WTC11 (cell line): ENCODE results near the gene TBC1D1. TPM values are rescaled to one million over a fixed set of nuclear protein-coding genes. Genes with fewer than 3 reads are reported as not detected.

Source experiments
- ATAC-seq: fragments of 200-7000 bp; cut with Tn5 transposase; 2 replicates; pipeline ENCODE4 v1.10.0; 2021; ENCODE audit warnings: mild to moderate bottlenecking, moderate library complexity
- CTCF ChIA-PET: fragments of 300-600 bp; sonication (Branson Sonifier 250); formaldehyde crosslinking; loops from one replicate; lab custom pipeline; 2021; ENCODE audit warnings: antibody characterized with exemption; lab: Charles Lee
- POLR2A ChIA-PET: fragments of 350-600 bp; sonication (Branson Sonifier 250); formaldehyde crosslinking; loops from one replicate; lab custom pipeline; 2021; ENCODE audit warnings: antibody characterized with exemption; lab: Charles Lee
- DNase-seq: peaks from one replicate; pipeline ENCODE4 v3.0.0; 2021; ENCODE audit warnings: low spot score
- H3K27ac Mint-ChIP-seq: 2 replicates; pipeline ENCODE4 v1.8.0; 2021; ENCODE audit warnings: mixed read lengths
- H3K27me3 Mint-ChIP-seq: 2 replicates; pipeline ENCODE4 v1.8.0; 2021; ENCODE audit warnings: low read depth, mild to moderate bottlenecking, moderate library complexity, mixed read lengths
- H3K36me3 Mint-ChIP-seq: 2 replicates; pipeline ENCODE4 v1.8.0; 2021; ENCODE audit warnings: mixed read lengths
- H3K4me1 Mint-ChIP-seq: 2 replicates; pipeline ENCODE4 v1.8.0; 2022; ENCODE audit warnings: mixed read lengths
- H3K4me3 Mint-ChIP-seq: 2 replicates; pipeline ENCODE4 v1.8.0; 2021; ENCODE audit warnings: mild to moderate bottlenecking, moderate library complexity, mixed read lengths
- H3K9me3 Mint-ChIP-seq: 2 replicates; pipeline ENCODE4 v1.8.0; 2021; ENCODE audit warnings: mixed read lengths
- ATF1 ChIP-seq: sonication (generic); formaldehyde crosslinking; IDR thresholded peaks from 2 replicates; pipeline ENCODE4 v1.8.1; 2023; ENCODE audit warnings: mild to moderate bottlenecking, moderate library complexity, missing genetic modification reagents
- CREB1 ChIP-seq: sonication (generic); formaldehyde crosslinking; IDR thresholded peaks from 2 replicates; pipeline ENCODE4 v1.8.0; 2023; ENCODE audit warnings: mild to moderate bottlenecking, missing genetic modification reagents
- ELF4 ChIP-seq: sonication (generic); formaldehyde crosslinking; IDR thresholded peaks from 2 replicates; pipeline ENCODE4 v1.8.1; 2022; ENCODE audit warnings: low read depth, mild to moderate bottlenecking, moderate library complexity, missing genetic modification reagents
- ETV6 ChIP-seq: sonication (generic); formaldehyde crosslinking; IDR thresholded peaks from 2 replicates; pipeline ENCODE4 v1.8.1; 2022; ENCODE audit warnings: mild to moderate bottlenecking, missing genetic modification reagents
- IRF2 ChIP-seq: sonication (generic); formaldehyde crosslinking; IDR thresholded peaks from 2 replicates; pipeline ENCODE4 v1.8.0; 2022; ENCODE audit warnings: low read depth, missing genetic modification reagents, borderline replicate concordance
- KAT7 ChIP-seq: sonication (generic); formaldehyde crosslinking; IDR thresholded peaks from 2 replicates; pipeline ENCODE4 v1.8.1; 2023; ENCODE audit warnings: missing genetic modification reagents, mild to moderate bottlenecking, borderline replicate concordance
- NFATC4 ChIP-seq: fragments of 250-450 bp; sonication (Bioruptor Pico); IDR thresholded peaks from 2 replicates; pipeline ENCODE4 v1.9.0; 2021; ENCODE audit warnings: mild to moderate bottlenecking
- NFYB ChIP-seq: sonication (generic); formaldehyde crosslinking; conservative IDR thresholded peaks from 2 replicates; pipeline ENCODE4 v1.8.0; 2022; ENCODE audit warnings: low read depth, missing genetic modification reagents
- NR2C2 ChIP-seq: sonication (generic); formaldehyde crosslinking; IDR thresholded peaks from 2 replicates; pipeline ENCODE4 v1.8.0; 2022; ENCODE audit warnings: mild to moderate bottlenecking, missing genetic modification reagents
- NR3C1 ChIP-seq: sonication (generic); formaldehyde crosslinking; conservative IDR thresholded peaks from 2 replicates; pipeline ENCODE4 v1.8.1; 2023; ENCODE audit warnings: low read depth, mild to moderate bottlenecking, missing genetic modification reagents
- SOX15 ChIP-seq: fragments of 250-450 bp; sonication (Bioruptor Pico); IDR thresholded peaks from 2 replicates; pipeline ENCODE4 v1.9.0; 2021; ENCODE audit warnings: mild to moderate bottlenecking
- TCF7 ChIP-seq: sonication (generic); formaldehyde crosslinking; IDR thresholded peaks from 2 replicates; pipeline ENCODE4 v1.8.0; 2022; ENCODE audit warnings: mild to moderate bottlenecking, low read depth, missing genetic modification reagents, moderate library complexity
- ZNF121 ChIP-seq: sonication (generic); formaldehyde crosslinking; IDR thresholded peaks from 2 replicates; pipeline ENCODE4 v1.8.0; 2023; ENCODE audit warnings: missing genetic modification reagents
- ZNF317 ChIP-seq: sonication (generic); formaldehyde crosslinking; IDR thresholded peaks from 2 replicates; pipeline ENCODE4 v1.8.1; 2023; ENCODE audit warnings: low read depth, mild to moderate bottlenecking, moderate library complexity, missing genetic modification reagents, borderline replicate concordance
- ZNF416 ChIP-seq: fragments of 250-450 bp; sonication (Bioruptor Pico); IDR thresholded peaks from 2 replicates; pipeline ENCODE4 v1.9.0; 2021; ENCODE audit warnings: mild to moderate bottlenecking, inconsistent platforms
- ZNF671 ChIP-seq: fragments of 250-450 bp; sonication (Bioruptor Pico); IDR thresholded peaks from 2 replicates; pipeline ENCODE4 v1.8.0; 2021; ENCODE audit warnings: mild to moderate bottlenecking
- total RNA-seq: library from RNA; stranded (reverse); gene quantifications from 3 replicates; pipeline ENCODE4 v1.2.3, GENCODE V29; 2021
- TF ChIP-seq, protein P1 (sequence below): fragments of 250-450 bp; sonication (Bioruptor Pico); IDR thresholded peaks from 2 replicates; pipeline ENCODE4 v2.1.2; 2022; ENCODE audit warnings: mild to moderate bottlenecking, moderate library complexity
- TF ChIP-seq, protein P2 (sequence below): sonication (generic); formaldehyde crosslinking; conservative IDR thresholded peaks from 2 replicates; pipeline ENCODE4 v1.8.1; 2023; ENCODE audit warnings: mild to moderate bottlenecking, low read depth, missing genetic modification reagents, moderate library complexity
- TF ChIP-seq, protein P3 (sequence below): sonication (generic); formaldehyde crosslinking; IDR thresholded peaks from 2 replicates; pipeline ENCODE4 v1.8.0; 2022; ENCODE audit warnings: missing genetic modification reagents
- TF ChIP-seq, protein P4 (sequence below): sonication (generic); formaldehyde crosslinking; IDR thresholded peaks from 2 replicates; pipeline ENCODE4 v1.8.1; 2022; ENCODE audit warnings: mild to moderate bottlenecking, moderate library complexity, missing genetic modification reagents
- TF ChIP-seq, protein P5 (sequence below): sonication (generic); formaldehyde crosslinking; IDR thresholded peaks from 2 replicates; pipeline ENCODE4 v1.8.1; 2023; ENCODE audit warnings: mild to moderate bottlenecking, moderate library complexity, missing genetic modification reagents
- TF ChIP-seq, protein P6 (sequence below): sonication (generic); formaldehyde crosslinking; IDR thresholded peaks from 2 replicates; pipeline ENCODE4 v1.8.0; 2023; ENCODE audit warnings: mild to moderate bottlenecking, missing genetic modification reagents

TBC1D1 gene
- total RNA-seq, 1 experiment from 2014 or later = 134 TPM

DNA sequence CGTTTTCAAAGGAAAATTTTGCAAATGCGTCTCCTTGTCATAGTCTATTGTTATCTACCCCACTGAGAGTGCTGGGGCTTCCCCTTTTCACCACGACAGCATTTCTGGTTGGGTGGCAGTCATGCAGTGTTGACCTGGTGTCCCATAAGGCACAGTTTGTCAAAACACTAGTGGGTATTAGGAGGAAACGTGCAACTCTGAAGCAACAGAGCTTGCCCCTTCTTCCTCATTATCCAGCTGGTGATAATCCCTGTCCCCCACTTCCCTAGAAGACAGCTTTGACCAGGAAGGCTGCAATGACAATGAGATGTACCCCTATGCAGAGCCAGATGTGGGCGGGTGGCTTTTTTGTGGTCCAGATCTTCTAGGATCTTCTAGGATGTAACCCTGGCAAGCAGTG lies 1.8 kb downstream of the TBC1D1 start:
- H3K4me1 Mint-ChIP-seq = peaks cover 15% of the 10 kb centered on the region
- no peak overlapping the region for H3K4me3 Mint-ChIP-seq
- no peak overlapping the region for H3K27ac Mint-ChIP-seq
- POLR2A ChIA-PET = no interaction called here
- no peaks in the 10 kb centered on the region for H3K9me3 Mint-ChIP-seq
- H3K36me3 Mint-ChIP-seq = no peaks in the 10 kb centered on the region
- TF ChIP-seq NFATC4 = no peak
- TF ChIP-seq, protein P1, sequence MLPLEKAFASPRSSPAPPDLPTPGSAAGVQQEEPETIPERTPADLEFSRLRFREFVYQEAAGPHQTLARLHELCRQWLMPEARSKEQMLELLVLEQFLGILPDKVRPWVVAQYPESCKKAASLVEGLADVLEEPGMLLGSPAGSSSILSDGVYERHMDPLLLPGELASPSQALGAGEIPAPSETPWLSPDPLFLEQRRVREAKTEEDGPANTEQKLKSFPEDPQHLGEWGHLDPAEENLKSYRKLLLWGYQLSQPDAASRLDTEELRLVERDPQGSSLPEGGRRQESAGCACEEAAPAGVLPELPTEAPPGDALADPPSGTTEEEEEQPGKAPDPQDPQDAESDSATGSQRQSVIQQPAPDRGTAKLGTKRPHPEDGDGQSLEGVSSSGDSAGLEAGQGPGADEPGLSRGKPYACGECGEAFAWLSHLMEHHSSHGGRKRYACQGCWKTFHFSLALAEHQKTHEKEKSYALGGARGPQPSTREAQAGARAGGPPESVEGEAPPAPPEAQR (CRISPR knock-in tag) = no peak
- no peak for TF ChIP-seq ZNF121
- TF ChIP-seq ELF4 (CRISPR knock-in tag) = no peak
- TF ChIP-seq NFYB = no peak
- DNase-seq (no peak), ATAC-seq (no peak)
- CTCF ChIA-PET = interaction anchor here (1.2 to 2.0 kb wide), 2 partner anchors 23 to 78 kb away, joined by 3 to 5 read pairs; no protein-coding TSS in a partner anchor
- peaks cover 47% of the 10 kb centered on the region for H3K27me3 Mint-ChIP-seq

DNA sequence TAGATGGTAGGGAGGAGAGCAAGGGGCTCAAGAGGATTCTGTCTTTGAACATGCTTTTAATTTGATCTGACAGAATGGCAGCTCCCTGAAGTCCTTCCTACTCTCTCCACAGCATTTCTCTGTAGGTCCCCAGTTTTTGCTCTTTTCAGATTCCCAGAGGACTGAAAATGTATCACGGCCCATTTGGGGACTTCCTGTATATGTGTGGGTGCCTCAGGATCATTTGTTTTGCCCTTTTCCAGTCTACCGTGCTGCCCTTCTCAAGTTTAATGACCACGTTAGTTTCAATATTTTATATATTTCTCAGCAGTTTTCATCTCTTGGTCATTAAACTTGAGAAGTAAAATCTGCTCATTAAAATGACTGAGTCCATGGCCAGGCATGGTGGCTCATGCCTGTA lies 2.3 kb downstream of the TBC1D1 start:
- Mint-ChIP-seq H3K4me3 (no peak overlapping the region), H3K36me3 (no peaks in the 10 kb centered on the region), H3K4me1 (peaks cover 15% of the 10 kb centered on the region), H3K9me3 (no peaks in the 10 kb centered on the region), H3K27ac (no peak overlapping the region), H3K27me3 (peaks cover 42% of the 10 kb centered on the region)
- ATAC-seq (no peak), DNase-seq (no peak)
- ChIA-PET POLR2A (no interaction called here), CTCF (no interaction called here)
- TF ChIP-seq NR3C1 (CRISPR knock-in tag) = no peak
- TF ChIP-seq, protein P2, sequence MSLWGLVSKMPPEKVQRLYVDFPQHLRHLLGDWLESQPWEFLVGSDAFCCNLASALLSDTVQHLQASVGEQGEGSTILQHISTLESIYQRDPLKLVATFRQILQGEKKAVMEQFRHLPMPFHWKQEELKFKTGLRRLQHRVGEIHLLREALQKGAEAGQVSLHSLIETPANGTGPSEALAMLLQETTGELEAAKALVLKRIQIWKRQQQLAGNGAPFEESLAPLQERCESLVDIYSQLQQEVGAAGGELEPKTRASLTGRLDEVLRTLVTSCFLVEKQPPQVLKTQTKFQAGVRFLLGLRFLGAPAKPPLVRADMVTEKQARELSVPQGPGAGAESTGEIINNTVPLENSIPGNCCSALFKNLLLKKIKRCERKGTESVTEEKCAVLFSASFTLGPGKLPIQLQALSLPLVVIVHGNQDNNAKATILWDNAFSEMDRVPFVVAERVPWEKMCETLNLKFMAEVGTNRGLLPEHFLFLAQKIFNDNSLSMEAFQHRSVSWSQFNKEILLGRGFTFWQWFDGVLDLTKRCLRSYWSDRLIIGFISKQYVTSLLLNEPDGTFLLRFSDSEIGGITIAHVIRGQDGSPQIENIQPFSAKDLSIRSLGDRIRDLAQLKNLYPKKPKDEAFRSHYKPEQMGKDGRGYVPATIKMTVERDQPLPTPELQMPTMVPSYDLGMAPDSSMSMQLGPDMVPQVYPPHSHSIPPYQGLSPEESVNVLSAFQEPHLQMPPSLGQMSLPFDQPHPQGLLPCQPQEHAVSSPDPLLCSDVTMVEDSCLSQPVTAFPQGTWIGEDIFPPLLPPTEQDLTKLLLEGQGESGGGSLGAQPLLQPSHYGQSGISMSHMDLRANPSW (CRISPR knock-in tag) = no peak
- no peak for TF ChIP-seq KAT7 (CRISPR knock-in tag)
- TF ChIP-seq ETV6 = no peak
- no peak for TF ChIP-seq NR2C2 (CRISPR knock-in tag)
- TF ChIP-seq, protein P3, sequence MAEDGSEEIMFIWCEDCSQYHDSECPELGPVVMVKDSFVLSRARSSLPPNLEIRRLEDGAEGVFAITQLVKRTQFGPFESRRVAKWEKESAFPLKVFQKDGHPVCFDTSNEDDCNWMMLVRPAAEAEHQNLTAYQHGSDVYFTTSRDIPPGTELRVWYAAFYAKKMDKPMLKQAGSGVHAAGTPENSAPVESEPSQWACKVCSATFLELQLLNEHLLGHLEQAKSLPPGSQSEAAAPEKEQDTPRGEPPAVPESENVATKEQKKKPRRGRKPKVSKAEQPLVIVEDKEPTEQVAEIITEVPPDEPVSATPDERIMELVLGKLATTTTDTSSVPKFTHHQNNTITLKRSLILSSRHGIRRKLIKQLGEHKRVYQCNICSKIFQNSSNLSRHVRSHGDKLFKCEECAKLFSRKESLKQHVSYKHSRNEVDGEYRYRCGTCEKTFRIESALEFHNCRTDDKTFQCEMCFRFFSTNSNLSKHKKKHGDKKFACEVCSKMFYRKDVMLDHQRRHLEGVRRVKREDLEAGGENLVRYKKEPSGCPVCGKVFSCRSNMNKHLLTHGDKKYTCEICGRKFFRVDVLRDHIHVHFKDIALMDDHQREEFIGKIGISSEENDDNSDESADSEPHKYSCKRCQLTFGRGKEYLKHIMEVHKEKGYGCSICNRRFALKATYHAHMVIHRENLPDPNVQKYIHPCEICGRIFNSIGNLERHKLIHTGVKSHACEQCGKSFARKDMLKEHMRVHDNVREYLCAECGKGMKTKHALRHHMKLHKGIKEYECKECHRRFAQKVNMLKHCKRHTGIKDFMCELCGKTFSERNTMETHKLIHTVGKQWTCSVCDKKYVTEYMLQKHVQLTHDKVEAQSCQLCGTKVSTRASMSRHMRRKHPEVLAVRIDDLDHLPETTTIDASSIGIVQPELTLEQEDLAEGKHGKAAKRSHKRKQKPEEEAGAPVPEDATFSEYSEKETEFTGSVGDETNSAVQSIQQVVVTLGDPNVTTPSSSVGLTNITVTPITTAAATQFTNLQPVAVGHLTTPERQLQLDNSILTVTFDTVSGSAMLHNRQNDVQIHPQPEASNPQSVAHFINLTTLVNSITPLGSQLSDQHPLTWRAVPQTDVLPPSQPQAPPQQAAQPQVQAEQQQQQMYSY (CRISPR knock-in tag) = no peak
- no peak for TF ChIP-seq ZNF671 (CRISPR knock-in tag)
- TF ChIP-seq ZNF416 (CRISPR knock-in tag) = no peak
- TF ChIP-seq, protein P4, sequence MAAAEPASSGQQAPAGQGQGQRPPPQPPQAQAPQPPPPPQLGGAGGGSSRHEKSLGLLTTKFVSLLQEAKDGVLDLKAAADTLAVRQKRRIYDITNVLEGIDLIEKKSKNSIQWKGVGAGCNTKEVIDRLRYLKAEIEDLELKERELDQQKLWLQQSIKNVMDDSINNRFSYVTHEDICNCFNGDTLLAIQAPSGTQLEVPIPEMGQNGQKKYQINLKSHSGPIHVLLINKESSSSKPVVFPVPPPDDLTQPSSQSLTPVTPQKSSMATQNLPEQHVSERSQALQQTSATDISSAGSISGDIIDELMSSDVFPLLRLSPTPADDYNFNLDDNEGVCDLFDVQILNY (CRISPR knock-in tag) = no peak
- TF ChIP-seq, protein P5, sequence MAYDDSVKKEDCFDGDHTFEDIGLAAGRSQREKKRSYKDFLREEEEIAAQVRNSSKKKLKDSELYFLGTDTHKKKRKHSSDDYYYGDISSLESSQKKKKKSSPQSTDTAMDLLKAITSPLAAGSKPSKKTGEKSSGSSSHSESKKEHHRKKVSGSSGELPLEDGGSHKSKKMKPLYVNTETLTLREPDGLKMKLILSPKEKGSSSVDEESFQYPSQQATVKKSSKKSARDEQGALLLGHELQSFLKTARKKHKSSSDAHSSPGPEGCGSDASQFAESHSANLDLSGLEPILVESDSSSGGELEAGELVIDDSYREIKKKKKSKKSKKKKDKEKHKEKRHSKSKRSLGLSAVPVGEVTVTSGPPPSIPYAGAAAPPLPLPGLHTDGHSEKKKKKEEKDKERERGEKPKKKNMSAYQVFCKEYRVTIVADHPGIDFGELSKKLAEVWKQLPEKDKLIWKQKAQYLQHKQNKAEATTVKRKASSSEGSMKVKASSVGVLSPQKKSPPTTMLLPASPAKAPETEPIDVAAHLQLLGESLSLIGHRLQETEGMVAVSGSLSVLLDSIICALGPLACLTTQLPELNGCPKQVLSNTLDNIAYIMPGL = no peak
- no peak for TF ChIP-seq TCF7 (CRISPR knock-in tag)
- TF ChIP-seq ATF1 (CRISPR knock-in tag) = no peak
- no peak for TF ChIP-seq ZNF317 (CRISPR knock-in tag)
- no peak for TF ChIP-seq IRF2
- TF ChIP-seq, protein P6, sequence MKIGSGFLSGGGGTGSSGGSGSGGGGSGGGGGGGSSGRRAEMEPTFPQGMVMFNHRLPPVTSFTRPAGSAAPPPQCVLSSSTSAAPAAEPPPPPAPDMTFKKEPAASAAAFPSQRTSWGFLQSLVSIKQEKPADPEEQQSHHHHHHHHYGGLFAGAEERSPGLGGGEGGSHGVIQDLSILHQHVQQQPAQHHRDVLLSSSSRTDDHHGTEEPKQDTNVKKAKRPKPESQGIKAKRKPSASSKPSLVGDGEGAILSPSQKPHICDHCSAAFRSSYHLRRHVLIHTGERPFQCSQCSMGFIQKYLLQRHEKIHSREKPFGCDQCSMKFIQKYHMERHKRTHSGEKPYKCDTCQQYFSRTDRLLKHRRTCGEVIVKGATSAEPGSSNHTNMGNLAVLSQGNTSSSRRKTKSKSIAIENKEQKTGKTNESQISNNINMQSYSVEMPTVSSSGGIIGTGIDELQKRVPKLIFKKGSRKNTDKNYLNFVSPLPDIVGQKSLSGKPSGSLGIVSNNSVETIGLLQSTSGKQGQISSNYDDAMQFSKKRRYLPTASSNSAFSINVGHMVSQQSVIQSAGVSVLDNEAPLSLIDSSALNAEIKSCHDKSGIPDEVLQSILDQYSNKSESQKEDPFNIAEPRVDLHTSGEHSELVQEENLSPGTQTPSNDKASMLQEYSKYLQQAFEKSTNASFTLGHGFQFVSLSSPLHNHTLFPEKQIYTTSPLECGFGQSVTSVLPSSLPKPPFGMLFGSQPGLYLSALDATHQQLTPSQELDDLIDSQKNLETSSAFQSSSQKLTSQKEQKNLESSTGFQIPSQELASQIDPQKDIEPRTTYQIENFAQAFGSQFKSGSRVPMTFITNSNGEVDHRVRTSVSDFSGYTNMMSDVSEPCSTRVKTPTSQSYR = no peak
- TF ChIP-seq CREB1 = no peak
- TF ChIP-seq SOX15 (CRISPR knock-in tag) = no peak
